Measurements from ENCODE around the gene DHX9. TPM values are rescaled to one million over a fixed set of nuclear protein-coding genes. Genes with fewer than 3 reads are reported as not detected.

The DHX9 gene
- 104 and 181 TPM in 2 replicates for total RNA-seq

DNA sequence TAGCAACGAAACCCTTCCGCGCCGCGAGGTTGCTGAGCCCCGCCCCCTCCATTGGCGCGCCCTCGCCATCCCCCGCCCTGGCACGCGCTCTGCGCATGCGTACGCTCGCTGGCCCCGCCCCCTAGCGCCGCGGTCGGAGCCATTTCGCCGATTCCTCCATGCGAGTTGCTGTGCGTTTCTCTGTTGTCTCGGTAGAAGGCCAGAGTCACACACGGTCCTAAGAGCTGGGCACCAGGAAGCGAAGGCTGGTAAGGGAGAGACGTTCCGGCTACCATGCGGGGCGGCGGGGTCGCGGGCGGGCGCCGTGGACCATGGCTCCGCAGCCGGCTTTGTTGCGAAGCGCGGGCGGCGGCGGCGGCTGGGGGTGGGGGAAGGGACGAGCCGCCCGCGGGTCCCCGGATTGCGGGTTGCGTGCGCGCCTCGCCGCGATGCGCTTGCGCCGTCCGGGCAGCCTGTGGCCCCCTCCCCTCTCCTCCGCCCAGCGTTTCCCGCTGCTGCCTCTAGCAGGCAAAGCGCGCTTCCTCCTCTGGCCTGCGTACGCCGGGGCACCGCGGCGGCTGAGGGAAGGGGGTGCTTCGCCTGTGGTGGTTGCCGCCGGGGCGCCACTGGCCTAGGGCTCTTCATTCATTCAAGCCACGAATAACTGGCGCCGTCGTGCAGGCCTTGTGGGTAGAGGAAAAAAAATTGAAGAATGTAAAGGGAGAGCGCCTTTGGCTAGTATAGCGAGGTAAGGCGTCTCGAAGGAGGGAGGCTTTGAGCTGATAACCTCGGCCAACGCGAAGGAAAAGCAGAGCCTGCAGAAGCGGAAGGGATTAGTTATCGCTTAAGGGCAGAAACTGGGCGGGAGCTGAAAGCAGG, at the start of gene DHX9:
Gene DHX9, plus strand, starts transcription at position 139 of the 858 bp plus-strand sequence. CDS start 3,220 bp downstream, outside the sequence.

Other genes starting within 250 kb of the DHX9 start
- 0.29 and 0.66 TPM in 2 replicates for gene RGS16, start 235.0 kb upstream of the DHX9 start, total RNA-seq
- gene RGS8, start 154.8 kb upstream of the DHX9 start, total RNA-seq: under 0.01 TPM in 1 of 2 replicates, not detected in the other
- gene NPL, start 49.6 kb upstream of the DHX9 start, total RNA-seq: 1.3 and 2.8 TPM in 2 replicates
- gene SHCBP1L, start 113.8 kb downstream of the DHX9 start, total RNA-seq: not detected in 2 replicates
- gene LAMC1, start 184.1 kb downstream of the DHX9 start, total RNA-seq: 539 and 796 TPM in 2 replicates

All from smooth muscle cell of trachea (primary cell).